ENCODE data around the gene HILPDA.

HILPDA gene

GRCh38 chr7:128442356-128442755 lies 13.3 kb upstream of the HILPDA start:
- DNase-seq (ENCODE audit: low read depth): no peak
- no peak overlapping the region for H3K4me3 ChIP-seq (replicated peaks; ENCODE audit: low read depth, low read length)
- no peak for TF ChIP-seq CTCF (IDR thresholded peaks at IDR 0.05; ENCODE audit: low read length, missing control alignments)

GRCh38 chr7:128443831-128444600 lies 11.7 kb upstream of the HILPDA start:
- DNase-seq (ENCODE audit: low read depth): no peak
- TF ChIP-seq CTCF (IDR thresholded peaks at IDR 0.05; ENCODE audit: low read length, missing control alignments): no peak
- no peak overlapping the region for H3K4me3 ChIP-seq (replicated peaks; ENCODE audit: low read depth, low read length)

GRCh38 chr7:128446306-128446705 lies 9.4 kb upstream of the HILPDA start:
- no peak for TF ChIP-seq CTCF (IDR thresholded peaks at IDR 0.05; ENCODE audit: low read length, missing control alignments)
- DNase-seq (ENCODE audit: low read depth): no peak
- no peak overlapping the region for H3K4me3 ChIP-seq (replicated peaks; ENCODE audit: low read depth, low read length)

- no peak for DNase-seq (ENCODE audit: low read depth)
- no peak overlapping the region for H3K4me3 ChIP-seq (replicated peaks; ENCODE audit: low read depth, low read length)
- no peak for TF ChIP-seq CTCF (IDR thresholded peaks at IDR 0.05; ENCODE audit: low read length, missing control alignments)
Measured at GRCh38 chr7:128447941-128448564, 7.6 kb upstream of the HILPDA start.

- no peak overlapping the region for H3K4me3 ChIP-seq (replicated peaks; ENCODE audit: low read depth, low read length)
- no peak for TF ChIP-seq CTCF (IDR thresholded peaks at IDR 0.05; ENCODE audit: low read length, missing control alignments)
- DNase-seq (ENCODE audit: low read depth): no peak
Measured at GRCh38 chr7:128448751-128449302, 6.9 kb upstream of the HILPDA start.

- no peak for DNase-seq (ENCODE audit: low read depth)
- TF ChIP-seq CTCF (IDR thresholded peaks at IDR 0.05; ENCODE audit: low read length, missing control alignments): no peak
- H3K4me3 ChIP-seq (replicated peaks; ENCODE audit: low read depth, low read length): no peak overlapping the region
Measured at GRCh38 chr7:128450409-128450808, 5.3 kb upstream of the HILPDA start.
